ENCODE data around the gene KLF5.

DNA sequence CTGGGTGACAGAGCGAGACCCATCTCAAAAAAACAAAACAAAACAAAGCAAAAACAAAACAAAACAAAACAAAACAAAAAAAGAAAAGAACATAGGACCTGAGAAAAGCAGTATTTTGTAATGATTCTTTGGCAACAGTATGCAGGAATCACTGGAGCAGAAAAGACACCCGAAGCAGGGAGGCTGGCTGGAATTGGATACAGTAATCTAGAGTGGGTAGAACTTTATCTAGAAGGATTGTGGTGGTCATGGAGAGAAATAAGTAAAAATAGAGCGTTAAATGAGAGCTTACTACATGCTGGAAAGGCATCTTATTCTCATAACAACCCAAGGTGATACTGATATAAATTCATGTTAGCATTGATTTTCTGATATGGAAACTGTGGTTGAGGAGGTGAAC lies 51.2 kb downstream of the KLF5 start:
- TF ChIP-seq, protein P1, sequence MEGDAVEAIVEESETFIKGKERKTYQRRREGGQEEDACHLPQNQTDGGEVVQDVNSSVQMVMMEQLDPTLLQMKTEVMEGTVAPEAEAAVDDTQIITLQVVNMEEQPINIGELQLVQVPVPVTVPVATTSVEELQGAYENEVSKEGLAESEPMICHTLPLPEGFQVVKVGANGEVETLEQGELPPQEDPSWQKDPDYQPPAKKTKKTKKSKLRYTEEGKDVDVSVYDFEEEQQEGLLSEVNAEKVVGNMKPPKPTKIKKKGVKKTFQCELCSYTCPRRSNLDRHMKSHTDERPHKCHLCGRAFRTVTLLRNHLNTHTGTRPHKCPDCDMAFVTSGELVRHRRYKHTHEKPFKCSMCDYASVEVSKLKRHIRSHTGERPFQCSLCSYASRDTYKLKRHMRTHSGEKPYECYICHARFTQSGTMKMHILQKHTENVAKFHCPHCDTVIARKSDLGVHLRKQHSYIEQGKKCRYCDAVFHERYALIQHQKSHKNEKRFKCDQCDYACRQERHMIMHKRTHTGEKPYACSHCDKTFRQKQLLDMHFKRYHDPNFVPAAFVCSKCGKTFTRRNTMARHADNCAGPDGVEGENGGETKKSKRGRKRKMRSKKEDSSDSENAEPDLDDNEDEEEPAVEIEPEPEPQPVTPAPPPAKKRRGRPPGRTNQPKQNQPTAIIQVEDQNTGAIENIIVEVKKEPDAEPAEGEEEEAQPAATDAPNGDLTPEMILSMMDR (IDR thresholded peaks at IDR 0.05), result no peak
- TF ChIP-seq POLR2A (IDR thresholded peaks at IDR 0.05) (no peak), POLR2AphosphoS5 (IDR thresholded peaks at IDR 0.05) (no peak), EP300 (IDR thresholded peaks at IDR 0.05) (no peak)
